Cardiac septum (tissue), 1 donor: ENCODE data around the gene CCL2. TPM values are rescaled to one million over a fixed set of nuclear protein-coding genes. Genes with fewer than 3 reads are reported as not detected.

Experiments
- DNase-seq: peaks from one replicate; pipeline ENCODE4 v3.0.0-alpha.2; 2020; ENCODE audit warnings: low spot score
- intact Hi-C: fragments of 100-400 bp; cut with DNase I; formaldehyde crosslinking; loops from one replicate; pipeline ENCODE4 v1.14.0; 2022
- total RNA-seq: library from RNA; stranded (reverse); fragmentation: NEBNext Ultra II Directional; extraction: Animal tissue kit (Norgen Biotek cat#: 25700); gene quantifications from one replicate; pipeline ENCODE4 v1.2.1, GENCODE V29; 2021
- donor health status: DM: no; HTN: no; CAD: no.

CCL2 gene
- total RNA-seq, 1 donor from 2014 or later: 42.3 TPM

DNA sequence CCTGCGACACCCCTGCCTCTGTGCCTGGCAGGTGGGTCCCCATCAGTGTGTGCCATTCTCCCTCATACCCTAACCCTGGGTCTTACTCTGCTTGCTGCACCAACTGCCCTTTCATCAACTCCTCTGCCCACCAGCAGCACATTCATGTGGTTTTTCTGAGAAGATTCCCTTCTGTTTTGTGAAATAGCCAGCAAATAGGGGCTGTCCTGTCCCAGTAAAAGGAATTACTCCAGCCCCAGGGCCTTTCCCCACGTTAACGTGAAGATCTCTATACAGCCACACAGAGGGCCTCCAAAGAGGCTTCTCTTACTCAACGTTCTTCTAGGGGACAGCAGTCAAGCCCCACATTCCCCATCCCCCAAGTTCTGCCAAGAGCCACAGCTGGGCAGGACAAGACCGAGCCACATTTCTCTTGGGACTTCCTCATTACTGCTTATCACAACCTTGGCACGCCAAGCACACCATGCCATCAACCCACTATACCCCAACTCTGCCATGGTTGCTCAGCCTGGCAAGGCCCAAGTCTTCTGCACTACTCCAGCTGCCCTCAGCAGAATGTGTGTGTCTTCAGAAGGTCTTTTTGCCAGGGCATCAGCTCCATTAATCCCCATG is 18.7 kb upstream of the CCL2 start:
- DNase-seq: no peak
- intact Hi-C loops: no loop called here

DNA sequence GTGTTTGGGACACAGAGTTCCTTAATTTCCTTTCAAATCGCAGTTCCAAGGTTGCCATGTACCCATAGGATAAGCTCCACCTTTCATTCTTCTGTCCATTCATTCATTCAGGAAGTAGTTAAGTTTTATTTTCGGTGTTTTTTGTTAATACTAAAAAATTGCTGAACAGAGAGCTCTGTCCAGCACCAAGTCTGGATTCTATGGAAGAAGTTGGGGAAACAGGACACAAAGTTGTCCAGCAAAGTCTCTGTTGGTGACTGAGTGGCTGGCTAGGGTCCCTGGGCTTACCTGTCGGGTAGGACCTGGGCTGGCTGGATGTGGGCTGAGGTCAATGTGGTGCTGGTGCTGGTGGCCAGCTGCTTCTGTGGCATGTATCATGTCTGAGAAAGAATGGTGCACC is 17.6 kb upstream of the CCL2 start:
- no peak for DNase-seq
- intact Hi-C loops: no loop called here

- intact Hi-C loops: loop anchor here (5.0 kb wide), 1 partner anchor 39 kb away; no protein-coding TSS in a partner anchor
- DNase-seq: peak; percentile 82
These were observed 14.0 kb upstream of the CCL2 start for GRCh38 chr17:34241062-34241461.

- intact Hi-C loops: loop anchor here (5.0 kb wide), 1 partner anchor 40 kb away; no protein-coding TSS in a partner anchor
- no peak for DNase-seq
These were observed 12.3 kb upstream of the CCL2 start for GRCh38 chr17:34242587-34243363.

DNA sequence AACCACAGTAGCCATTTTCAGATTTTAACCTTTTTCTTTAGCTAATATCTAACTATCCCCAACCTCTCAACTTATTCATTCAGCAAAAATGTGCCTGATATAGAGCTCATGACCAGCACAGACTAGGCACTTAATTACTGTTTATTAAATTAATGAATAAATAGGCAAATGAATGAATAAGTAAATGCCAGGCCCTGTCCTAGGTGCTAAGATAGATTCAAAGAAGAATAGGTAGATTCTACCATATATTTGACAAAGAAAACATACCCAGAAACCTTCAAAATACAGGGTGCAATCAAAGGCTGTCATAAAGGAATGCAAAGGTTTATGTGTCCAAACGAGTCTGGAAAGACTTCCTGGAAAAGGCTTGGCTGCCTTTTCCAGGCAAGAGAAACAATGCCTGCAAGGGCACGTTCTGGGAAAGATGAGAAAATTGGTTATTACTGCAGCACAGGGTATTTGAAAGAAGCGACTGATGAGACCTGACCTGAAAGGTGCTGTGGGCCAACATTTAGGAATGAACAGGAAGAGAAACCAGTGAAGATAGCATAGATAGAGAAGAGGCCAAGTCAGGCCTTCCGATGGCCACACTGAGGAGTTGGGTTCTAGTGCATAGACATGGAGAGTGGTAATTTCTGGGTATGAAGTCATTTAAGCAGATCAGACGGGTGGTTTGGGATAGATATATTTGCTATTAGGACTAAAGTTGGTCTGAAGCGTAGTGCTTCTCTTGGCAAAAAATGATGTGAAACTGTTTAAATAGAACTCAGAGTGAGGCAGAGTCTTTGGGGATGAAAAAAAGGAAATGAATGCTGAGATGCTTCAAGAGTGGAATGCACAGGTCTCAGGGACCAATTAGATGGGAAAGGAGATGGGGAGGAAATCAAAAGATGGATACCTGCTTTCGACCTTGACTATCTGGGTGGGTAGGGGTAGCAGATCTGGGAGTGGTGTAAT is 11.4 kb upstream of the CCL2 start:
- intact Hi-C loops: loop anchor here (5.0 kb wide), 1 partner anchor 41 kb away; no protein-coding TSS in a partner anchor
- no peak for DNase-seq

DNA sequence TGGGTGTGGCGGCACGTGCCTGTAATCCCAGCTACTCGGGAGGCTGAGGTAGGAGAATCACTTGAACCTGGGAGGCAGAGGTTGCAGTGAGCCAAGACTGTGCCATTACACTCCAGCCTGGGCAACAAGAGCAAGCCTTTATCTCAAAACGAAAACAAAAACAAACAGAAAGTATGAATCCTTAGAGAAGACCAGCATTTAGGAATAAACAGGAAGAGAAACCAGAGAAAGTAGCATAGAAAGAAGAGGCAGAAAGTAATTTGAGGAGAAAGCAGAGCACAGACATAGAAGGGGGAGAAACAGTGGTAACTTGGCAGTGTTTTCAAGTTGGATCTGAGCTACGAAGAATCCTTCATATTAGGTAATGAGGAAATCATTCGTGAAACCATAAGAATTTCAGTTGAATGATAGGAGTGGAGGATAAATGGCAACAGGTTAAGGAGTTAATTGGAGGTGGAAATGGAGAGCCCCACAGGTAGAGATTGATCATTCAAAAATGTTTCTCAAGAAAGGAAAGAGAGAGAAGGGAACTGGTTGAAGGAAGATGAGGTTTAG is 9.7 kb upstream of the CCL2 start:
- no peak for DNase-seq
- intact Hi-C loops: no loop called here

DNA sequence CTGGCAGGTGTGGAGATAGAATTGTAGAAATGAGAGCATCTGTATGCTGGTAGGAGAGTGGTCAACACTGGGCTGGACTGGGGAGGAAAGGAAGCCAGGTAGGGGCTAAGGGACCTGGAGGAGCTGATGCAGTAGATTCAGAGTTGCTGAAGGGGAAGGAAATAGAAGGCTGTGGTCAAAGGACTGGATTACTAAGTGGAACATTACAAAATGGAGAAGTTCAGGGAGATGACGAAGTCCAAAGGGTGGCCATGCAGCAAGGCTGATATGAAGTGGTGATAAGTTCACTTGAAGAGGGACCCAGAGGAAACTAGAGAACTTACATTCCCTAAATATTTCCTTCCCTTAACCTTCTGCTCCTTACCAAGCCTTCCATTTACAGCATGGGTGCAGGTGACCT is 8.6 kb upstream of the CCL2 start:
- intact Hi-C loops: no loop called here
- no peak for DNase-seq

GRCh38 chr17:34246881-34247280 is 8.2 kb upstream of the CCL2 start:
- intact Hi-C loops: no loop called here

GRCh38 chr17:34248511-34249024 is 6.5 kb upstream of the CCL2 start:
- intact Hi-C loops: no loop called here
- DNase-seq: no peak

More at GRCh38 chr17:34246881-34247280, 8.2 kb upstream of the CCL2 start:
- no peak for DNase-seq

DNA sequence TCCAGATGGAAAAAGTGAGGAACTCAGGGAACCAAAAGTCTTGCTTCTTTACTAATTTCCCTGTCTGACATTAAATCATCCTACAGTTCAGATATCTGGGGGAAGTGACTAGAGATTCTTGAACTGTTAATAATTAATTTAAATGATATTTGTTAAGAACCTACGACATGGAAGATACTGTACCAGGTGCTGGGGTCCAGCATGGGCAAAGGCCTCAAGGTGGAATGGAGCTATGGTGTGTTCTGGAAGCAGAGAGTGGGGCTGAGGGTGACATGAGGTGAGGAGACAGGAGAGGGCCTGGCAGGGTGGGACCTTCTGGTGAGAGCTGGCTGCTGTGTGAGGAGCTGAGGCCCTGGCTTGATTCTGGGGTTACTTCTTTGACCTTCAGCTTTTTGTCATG is 6.0 kb upstream of the CCL2 start:
- no peak for DNase-seq
- intact Hi-C loops: no loop called here

DNA sequence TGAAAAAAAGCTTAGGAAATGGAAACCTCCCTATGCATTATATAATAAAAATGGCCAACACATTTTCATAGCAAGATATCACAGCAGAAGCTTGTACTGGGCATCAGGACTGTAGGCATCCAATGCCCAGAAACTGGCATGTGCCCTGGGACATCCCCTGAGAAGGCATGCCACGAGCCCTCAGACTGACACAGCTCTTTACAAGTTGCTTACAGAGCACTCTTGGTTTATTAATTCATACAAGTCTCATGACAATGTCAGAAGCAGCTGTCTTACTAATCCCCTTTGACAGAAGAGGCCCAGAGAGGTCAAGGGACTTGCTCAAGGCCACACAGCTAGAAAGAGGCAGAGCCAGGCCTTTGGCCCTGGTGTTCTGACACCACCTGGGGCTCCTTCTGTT is 5.6 kb upstream of the CCL2 start:
- intact Hi-C loops: no loop called here
- no peak for DNase-seq

DNA sequence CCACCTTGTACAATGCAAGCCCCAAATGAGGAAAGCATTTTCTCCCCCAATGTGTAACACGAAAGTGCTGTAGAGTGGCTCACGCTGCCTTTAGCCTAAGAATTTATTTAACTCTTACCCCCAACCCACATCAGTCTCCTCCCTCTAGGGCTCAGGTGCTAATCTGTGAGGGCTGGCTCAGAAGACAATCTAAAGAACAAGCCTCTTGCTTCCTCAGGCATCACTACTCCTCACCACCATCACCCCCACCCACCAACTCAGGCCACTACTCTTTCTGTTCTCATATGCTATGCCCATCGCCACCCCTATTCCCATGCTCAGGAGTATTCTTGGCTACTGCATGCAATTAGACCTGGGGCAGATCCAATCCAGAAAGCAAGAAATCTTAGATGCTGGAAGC is 3.9 kb upstream of the CCL2 start:
- intact Hi-C loops: loop anchor here (5.0 to 10.0 kb wide), 2 partner anchors 56 to 1124 kb away; partner anchors contain the start of gene SLFN11
- no peak for DNase-seq

DNA sequence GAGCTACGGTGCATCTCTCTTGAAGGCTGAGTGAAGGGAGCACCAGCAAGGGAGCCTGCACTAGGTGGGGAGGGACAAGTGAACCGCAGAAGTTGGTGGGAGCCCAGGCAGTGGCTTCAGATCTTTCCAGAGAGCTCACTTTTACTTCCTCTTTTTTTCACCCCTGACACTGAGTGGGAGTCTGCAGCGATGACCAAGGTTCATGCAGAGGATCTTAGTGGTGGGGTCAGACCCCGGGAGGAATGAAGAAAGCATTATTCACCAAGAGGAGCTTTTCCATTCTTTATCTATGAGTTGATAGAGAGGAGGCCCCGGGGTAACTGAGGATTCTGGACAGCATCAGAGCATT is 3.0 kb upstream of the CCL2 start:
- intact Hi-C loops: loop anchor here (1.0 to 10.0 kb wide), 3 partner anchors 17 to 1123 kb away; partner anchors contain the start of gene SLFN11
- no peak for DNase-seq

DNA sequence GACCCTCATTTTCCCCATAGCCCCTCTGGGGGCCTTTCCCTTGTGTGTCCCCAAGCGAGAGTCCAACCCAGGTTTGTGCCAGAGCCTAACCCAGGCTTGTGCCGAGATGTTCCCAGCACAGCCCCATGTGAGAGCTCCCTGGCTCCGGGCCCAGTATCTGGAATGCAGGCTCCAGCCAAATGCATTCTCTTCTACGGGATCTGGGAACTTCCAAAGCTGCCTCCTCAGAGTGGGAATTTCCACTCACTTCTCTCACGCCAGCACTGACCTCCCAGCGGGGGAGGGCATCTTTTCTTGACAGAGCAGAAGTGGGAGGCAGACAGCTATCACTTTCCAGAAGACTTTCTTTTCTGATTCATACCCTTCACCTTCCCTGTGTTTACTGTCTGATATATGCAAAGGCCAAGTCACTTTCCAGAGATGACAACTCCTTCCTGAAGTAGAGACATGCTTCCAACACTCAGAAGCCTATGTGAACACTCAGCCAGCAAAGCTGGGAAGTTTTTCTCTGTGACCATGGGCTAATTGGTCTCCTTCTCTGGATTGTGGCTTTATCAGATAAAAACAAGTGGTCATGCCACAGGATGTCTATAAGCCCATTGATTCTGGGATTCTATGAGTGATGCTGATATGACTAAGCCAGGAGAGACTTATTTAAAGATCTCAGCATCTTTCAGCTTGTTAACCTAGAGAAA is 2.5 kb upstream of the CCL2 start:
- intact Hi-C loops: loop anchor here (1.0 to 10.0 kb wide), 3 partner anchors 17 to 1122 kb away; partner anchors contain the start of gene SLFN11
- DNase-seq: peak; percentile 95

- intact Hi-C loops: loop anchor here (5.0 to 10.0 kb wide), 2 partner anchors 54 to 1122 kb away; partner anchors contain the start of gene SLFN11
- no peak for DNase-seq
These were observed 2.0 kb upstream of the CCL2 start for GRCh38 chr17:34253139-34253525.

GRCh38 chr17:34254146-34254545 is 939 bp upstream of the CCL2 start:
- intact Hi-C loops: loop anchor here (1.0 to 10.0 kb wide), 3 partner anchors 31 to 1121 kb away; partner anchors contain the start of genes CCL11 and SLFN11
- DNase-seq: no peak

DNA sequence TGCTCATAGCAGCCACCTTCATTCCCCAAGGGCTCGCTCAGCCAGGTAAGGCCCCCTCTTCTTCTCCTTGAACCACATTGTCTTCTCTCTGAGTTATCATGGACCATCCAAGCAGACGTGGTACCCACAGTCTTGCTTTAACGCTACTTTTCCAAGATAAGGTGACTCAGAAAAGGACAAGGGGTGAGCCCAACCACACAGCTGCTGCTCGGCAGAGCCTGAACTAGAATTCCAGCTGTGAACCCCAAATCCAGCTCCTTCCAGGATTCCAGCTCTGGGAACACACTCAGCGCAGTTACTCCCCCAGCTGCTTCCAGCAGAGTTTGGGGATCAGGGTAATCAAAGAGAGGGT is 272 bp downstream of the CCL2 start:
- intact Hi-C loops: loop anchor here (10.0 kb wide), 1 partner anchor 1119 kb away; the partner anchor contains the start of gene SLFN11

DNA sequence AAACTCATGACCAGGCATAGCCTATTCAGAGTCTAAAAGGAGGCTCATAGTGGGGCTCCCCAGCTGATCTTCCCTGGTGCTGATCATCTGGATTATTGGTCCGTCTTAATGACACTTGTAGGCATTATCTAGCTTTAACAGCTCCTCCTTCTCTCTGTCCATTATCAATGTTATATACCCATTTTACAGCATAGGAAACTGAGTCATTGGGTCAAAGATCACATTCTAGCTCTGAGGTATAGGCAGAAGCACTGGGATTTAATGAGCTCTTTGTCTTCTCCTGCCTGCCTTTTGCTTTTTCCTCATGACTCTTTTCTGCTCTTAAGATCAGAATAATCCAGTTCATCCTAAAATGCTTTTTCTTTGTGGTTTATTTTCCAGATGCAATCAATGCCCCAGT is 756 bp downstream of the CCL2 start:
- intact Hi-C loops: loop anchor here (10.0 kb wide), 1 partner anchor 1119 kb away; the partner anchor contains the start of gene SLFN11
- no peak for DNase-seq

More for the DNA sequence above, 272 bp downstream of the CCL2 start:
- no peak for DNase-seq
